ENCODE measurements around the gene MPND. TPM values are rescaled to one million over a fixed set of nuclear protein-coding genes. Genes with fewer than 3 reads are reported as not detected.
A peak's percentile ranks its signal among the peaks of the same experiment; 100 is the strongest.

Gene MPND
- polyA plus RNA-seq, 2 donors = 13.5 to 15.5 TPM

- 84 to 88% methylated on average over 16 of the region's 16 CpGs for WGBS, 2 donors
- peaks cover 14 to 33% of the 10 kb centered on the region in 2 donors for H3K4me1 ChIP-seq (ENCODE audit: control insufficient read depth in 2 of 2, insufficient read depth in 2 of 2, low read length in 1 of 2)
- H3K9me3 ChIP-seq (ENCODE audit: control insufficient read depth in 2 of 2, insufficient read depth in 1 of 2, low read depth in 1 of 2, low read length in 1 of 2) = no peaks in the 10 kb centered on the region
- no peaks in the 10 kb centered on the region for H3K27me3 ChIP-seq (ENCODE audit: control insufficient read depth in 1 of 2, insufficient read depth in 2 of 2, low read length in 2 of 2)
- peaks cover 29 to 70% of the 10 kb centered on the region in 2 donors for H3K36me3 ChIP-seq (ENCODE audit: control insufficient read depth in 2 of 2, insufficient read depth in 2 of 2, low read length in 1 of 2)
- peak overlapping the region in 1 of 2 donors; percentile 34 for H3K27ac ChIP-seq (ENCODE audit: low read depth in 2 of 2, low read length in 1 of 2)
- no peak overlapping the region for H3K4me3 ChIP-seq (ENCODE audit: low read depth in 1 of 2, low read length in 2 of 2)
Observed at GRCh38 chr19:4365341-4365740, 22.0 kb downstream of the MPND start.

- Histone ChIP-seq H3K9me3 (ENCODE audit: control insufficient read depth in 2 of 2, insufficient read depth in 1 of 2, low read depth in 1 of 2, low read length in 1 of 2) (no peaks in the 10 kb centered on the region), H3K4me3 (ENCODE audit: low read depth in 1 of 2, low read length in 2 of 2) (no peak overlapping the region), H3K27me3 (ENCODE audit: control insufficient read depth in 1 of 2, insufficient read depth in 2 of 2, low read length in 2 of 2) (no peaks in the 10 kb centered on the region), H3K27ac (ENCODE audit: low read depth in 2 of 2, low read length in 1 of 2) (peak overlapping the region in 1 of 2 donors; percentile 9), H3K36me3 (ENCODE audit: control insufficient read depth in 2 of 2, insufficient read depth in 2 of 2, low read length in 1 of 2) (peaks cover 24 to 63% of the 10 kb centered on the region in 2 donors), H3K4me1 (ENCODE audit: control insufficient read depth in 2 of 2, insufficient read depth in 2 of 2, low read length in 1 of 2) (peaks cover 14 to 36% of the 10 kb centered on the region in 2 donors)
- WGBS, 2 donors = 93% methylated on average over 19 of the region's 19 CpGs
Observed at GRCh38 chr19:4365791-4366665, 22.7 kb downstream of the MPND start.

GRCh38 chr19:4366666-4367335 is 23.4 kb downstream of the MPND start:
- no peak overlapping the region for H3K4me3 ChIP-seq (ENCODE audit: low read depth in 1 of 2, low read length in 2 of 2)
- no peaks in the 10 kb centered on the region for H3K9me3 ChIP-seq (ENCODE audit: control insufficient read depth in 2 of 2, insufficient read depth in 1 of 2, low read depth in 1 of 2, low read length in 1 of 2)
- no peaks in the 10 kb centered on the region for H3K27me3 ChIP-seq (ENCODE audit: control insufficient read depth in 1 of 2, insufficient read depth in 2 of 2, low read length in 2 of 2)
- peak overlapping the region in 1 of 2 donors; percentile 3 for H3K27ac ChIP-seq (ENCODE audit: low read depth in 2 of 2, low read length in 1 of 2)
- WGBS, 2 donors = 85 to 93% methylated on average over 16 of the region's 16 CpGs
- H3K4me1 ChIP-seq (ENCODE audit: control insufficient read depth in 2 of 2, insufficient read depth in 2 of 2, low read length in 1 of 2) = peaks cover 21 to 36% of the 10 kb centered on the region in 2 donors
- H3K36me3 ChIP-seq (ENCODE audit: control insufficient read depth in 2 of 2, insufficient read depth in 2 of 2, low read length in 1 of 2) = peaks cover 20 to 58% of the 10 kb centered on the region in 2 donors

GRCh38 chr19:4367336-4367723 is 24.0 kb downstream of the MPND start:
- WGBS, 2 donors = 87 to 90% methylated on average over 10 of the region's 10 CpGs
- peak overlapping the region in 1 of 2 donors; percentile 92 for H3K27ac ChIP-seq (ENCODE audit: low read depth in 2 of 2, low read length in 1 of 2)
- H3K4me1 ChIP-seq (ENCODE audit: control insufficient read depth in 2 of 2, insufficient read depth in 2 of 2, low read length in 1 of 2) = peaks cover 21 to 40% of the 10 kb centered on the region in 2 donors

DNA sequence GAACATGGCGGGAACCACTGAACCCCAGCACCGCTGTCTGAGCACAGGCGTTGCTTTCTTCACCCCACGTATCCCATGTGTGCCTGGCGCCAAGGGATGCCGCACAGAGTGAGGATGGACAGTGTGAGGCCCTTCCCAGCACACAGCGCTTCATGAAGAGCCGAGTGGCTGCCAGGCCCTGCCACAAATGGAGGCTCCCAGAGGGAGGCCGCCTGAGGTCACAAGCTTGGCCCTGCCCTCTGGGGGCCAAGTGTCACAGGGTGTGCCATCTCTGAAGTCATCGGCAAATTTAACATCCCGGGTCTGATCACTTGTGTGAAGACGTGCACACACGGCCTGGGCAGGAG is 24.4 kb downstream of the MPND start:
- no peaks in the 10 kb centered on the region for H3K27me3 ChIP-seq (ENCODE audit: control insufficient read depth in 1 of 2, insufficient read depth in 2 of 2, low read length in 2 of 2)
- H3K36me3 ChIP-seq (ENCODE audit: control insufficient read depth in 2 of 2, insufficient read depth in 2 of 2, low read length in 1 of 2) = peaks cover 10 to 52% of the 10 kb centered on the region in 2 donors
- peak overlapping the region; percentile 88 to 92 for H3K27ac ChIP-seq (ENCODE audit: low read depth in 2 of 2, low read length in 1 of 2)
- H3K9me3 ChIP-seq (ENCODE audit: control insufficient read depth in 2 of 2, insufficient read depth in 1 of 2, low read depth in 1 of 2, low read length in 1 of 2) = no peaks in the 10 kb centered on the region
- peaks cover 22 to 44% of the 10 kb centered on the region in 2 donors for H3K4me1 ChIP-seq (ENCODE audit: control insufficient read depth in 2 of 2, insufficient read depth in 2 of 2, low read length in 1 of 2)
- H3K4me3 ChIP-seq (ENCODE audit: low read depth in 1 of 2, low read length in 2 of 2) = no peak overlapping the region
- 79 to 81% methylated on average over 13 of the region's 13 CpGs for WGBS, 2 donors

More at GRCh38 chr19:4367336-4367723, 24.0 kb downstream of the MPND start:
- Histone ChIP-seq H3K4me3 (ENCODE audit: low read depth in 1 of 2, low read length in 2 of 2) (no peak overlapping the region), H3K36me3 (ENCODE audit: control insufficient read depth in 2 of 2, insufficient read depth in 2 of 2, low read length in 1 of 2) (peaks cover 15 to 56% of the 10 kb centered on the region in 2 donors), H3K9me3 (ENCODE audit: control insufficient read depth in 2 of 2, insufficient read depth in 1 of 2, low read depth in 1 of 2, low read length in 1 of 2) (no peaks in the 10 kb centered on the region), H3K27me3 (ENCODE audit: control insufficient read depth in 1 of 2, insufficient read depth in 2 of 2, low read length in 2 of 2) (no peaks in the 10 kb centered on the region)

- H3K27me3 ChIP-seq (ENCODE audit: control insufficient read depth in 1 of 2, insufficient read depth in 2 of 2, low read length in 2 of 2) = no peaks in the 10 kb centered on the region
- H3K4me3 ChIP-seq (ENCODE audit: low read depth in 1 of 2, low read length in 2 of 2) = no peak overlapping the region
- H3K4me1 ChIP-seq (ENCODE audit: control insufficient read depth in 2 of 2, insufficient read depth in 2 of 2, low read length in 1 of 2) = peaks cover 25 to 49% of the 10 kb centered on the region in 2 donors
- H3K9me3 ChIP-seq (ENCODE audit: control insufficient read depth in 2 of 2, insufficient read depth in 1 of 2, low read depth in 1 of 2, low read length in 1 of 2) = no peaks in the 10 kb centered on the region
- H3K36me3 ChIP-seq (ENCODE audit: control insufficient read depth in 2 of 2, insufficient read depth in 2 of 2, low read length in 1 of 2) = peaks cover 7 to 49% of the 10 kb centered on the region in 2 donors
- WGBS, 2 donors = 45 to 52% methylated on average over 19 of the region's 19 CpGs
- H3K27ac ChIP-seq (ENCODE audit: low read depth in 2 of 2, low read length in 1 of 2) = peak overlapping the region; percentile 88 to 92
Observed at GRCh38 chr19:4368128-4368820, 24.9 kb downstream of the MPND start.

DNA sequence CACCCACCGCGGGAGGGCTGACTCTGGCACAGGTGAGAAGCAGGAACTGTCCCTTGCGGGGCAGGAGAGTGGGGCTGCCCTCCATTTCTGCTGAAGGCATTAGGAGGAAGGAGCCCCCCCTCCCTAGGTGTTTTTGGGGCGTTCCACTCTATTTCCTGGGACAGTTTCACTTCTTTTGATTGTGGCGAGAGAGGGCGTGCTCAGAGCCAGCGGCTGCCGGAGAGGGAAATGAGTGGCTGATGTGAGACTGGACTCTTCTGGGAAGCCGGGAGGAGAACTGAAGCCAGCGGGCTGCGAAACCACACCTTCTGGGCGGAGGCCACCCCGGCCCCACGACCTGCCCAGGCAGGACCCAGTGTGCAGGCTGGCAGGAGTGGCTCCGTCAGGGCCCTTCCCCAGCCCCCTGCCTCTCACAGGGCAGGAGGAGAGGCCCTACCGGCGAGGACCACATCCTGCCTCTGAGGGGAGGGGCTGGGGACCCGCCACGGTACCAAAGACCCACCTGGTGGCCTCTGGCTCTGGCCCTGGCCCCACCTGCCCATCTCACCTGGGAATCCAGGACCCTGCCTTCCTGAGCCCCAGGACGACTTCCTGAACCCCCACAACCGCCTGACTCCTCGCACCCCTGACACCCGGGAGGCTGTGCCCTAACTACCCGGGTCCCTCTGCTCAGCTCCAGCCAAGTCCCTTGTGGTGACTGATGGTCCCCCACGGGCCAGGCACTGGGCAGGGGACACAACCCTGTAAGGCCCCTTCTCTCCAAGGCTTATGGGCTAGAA is 25.9 kb downstream of the MPND start:
- Histone ChIP-seq H3K27ac (ENCODE audit: low read depth in 2 of 2, low read length in 1 of 2) (peak overlapping the region; percentile 88 to 96), H3K9me3 (ENCODE audit: control insufficient read depth in 2 of 2, insufficient read depth in 1 of 2, low read depth in 1 of 2, low read length in 1 of 2) (no peaks in the 10 kb centered on the region), H3K4me1 (ENCODE audit: control insufficient read depth in 2 of 2, insufficient read depth in 2 of 2, low read length in 1 of 2) (peaks cover 29 to 56% of the 10 kb centered on the region in 2 donors), H3K4me3 (ENCODE audit: low read depth in 1 of 2, low read length in 2 of 2) (peak overlapping the region; percentile 35 to 37), H3K36me3 (ENCODE audit: control insufficient read depth in 2 of 2, insufficient read depth in 2 of 2, low read length in 1 of 2) (peaks cover 7 to 39% of the 10 kb centered on the region in 2 donors), H3K27me3 (ENCODE audit: control insufficient read depth in 1 of 2, insufficient read depth in 2 of 2, low read length in 2 of 2) (no peaks in the 10 kb centered on the region)
- 22 to 36% methylated on average over 22 to 25 of the region's 25 CpGs for WGBS, 2 donors

GRCh38 chr19:4369888-4370260 is 26.5 kb downstream of the MPND start:
- H3K4me3 ChIP-seq (ENCODE audit: low read depth in 1 of 2, low read length in 2 of 2) = peak overlapping the region; percentile 30 to 32
- H3K4me1 ChIP-seq (ENCODE audit: control insufficient read depth in 2 of 2, insufficient read depth in 2 of 2, low read length in 1 of 2) = peaks cover 34 to 61% of the 10 kb centered on the region in 2 donors
- no peaks in the 10 kb centered on the region for H3K9me3 ChIP-seq (ENCODE audit: control insufficient read depth in 2 of 2, insufficient read depth in 1 of 2, low read depth in 1 of 2, low read length in 1 of 2)
- H3K27ac ChIP-seq (ENCODE audit: low read depth in 2 of 2, low read length in 1 of 2) = peak overlapping the region; percentile 88 to 96
- WGBS, 2 donors = 17 to 25% methylated on average over 21 of the region's 21 CpGs
- no peaks in the 10 kb centered on the region for H3K27me3 ChIP-seq (ENCODE audit: control insufficient read depth in 1 of 2, insufficient read depth in 2 of 2, low read length in 2 of 2)
- peaks cover 7 to 39% of the 10 kb centered on the region in 2 donors for H3K36me3 ChIP-seq (ENCODE audit: control insufficient read depth in 2 of 2, insufficient read depth in 2 of 2, low read length in 1 of 2)
